ENCODE data around the gene NFATC4. TPM values are rescaled to one million over a fixed set of nuclear protein-coding genes. Genes with fewer than 3 reads are reported as not detected.

Gene NFATC4
- total RNA-seq, 1 experiment from 2014 or later: 45.5 TPM

DNA sequence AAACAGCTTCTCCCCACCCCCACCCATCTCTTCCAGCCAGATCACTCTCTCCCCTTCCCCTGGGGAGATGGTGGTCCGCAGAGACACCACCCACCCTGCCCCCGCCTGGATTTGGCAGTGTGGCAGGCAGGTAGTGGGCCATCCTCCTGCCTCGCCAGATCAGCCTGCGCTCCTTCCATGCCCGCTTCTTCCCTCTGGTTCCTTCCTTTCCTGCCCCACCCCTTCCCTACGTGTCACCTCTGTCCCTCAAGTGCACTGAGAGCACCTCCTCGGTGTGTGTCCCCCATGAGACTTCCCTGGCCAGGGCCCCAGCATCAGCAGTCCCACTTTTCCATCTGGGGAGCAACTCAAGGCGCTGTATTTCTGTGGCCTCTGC lies 31.5 kb downstream of the NFATC4 start:
- in situ Hi-C loops (cut with HindIII; ENCODE audit: low sequenced_read_pairs): no loop called here

GRCh38 chr14:24399999-24400718 lies 32.2 kb downstream of the NFATC4 start:
- DNase-seq (ENCODE audit: low spot score): peak; percentile 42
- in situ Hi-C loops (cut with HindIII; ENCODE audit: low sequenced_read_pairs): no loop called here

More for the DNA sequence above, 31.5 kb downstream of the NFATC4 start:
- DNase-seq (ENCODE audit: low spot score): peak; percentile 59

DNA sequence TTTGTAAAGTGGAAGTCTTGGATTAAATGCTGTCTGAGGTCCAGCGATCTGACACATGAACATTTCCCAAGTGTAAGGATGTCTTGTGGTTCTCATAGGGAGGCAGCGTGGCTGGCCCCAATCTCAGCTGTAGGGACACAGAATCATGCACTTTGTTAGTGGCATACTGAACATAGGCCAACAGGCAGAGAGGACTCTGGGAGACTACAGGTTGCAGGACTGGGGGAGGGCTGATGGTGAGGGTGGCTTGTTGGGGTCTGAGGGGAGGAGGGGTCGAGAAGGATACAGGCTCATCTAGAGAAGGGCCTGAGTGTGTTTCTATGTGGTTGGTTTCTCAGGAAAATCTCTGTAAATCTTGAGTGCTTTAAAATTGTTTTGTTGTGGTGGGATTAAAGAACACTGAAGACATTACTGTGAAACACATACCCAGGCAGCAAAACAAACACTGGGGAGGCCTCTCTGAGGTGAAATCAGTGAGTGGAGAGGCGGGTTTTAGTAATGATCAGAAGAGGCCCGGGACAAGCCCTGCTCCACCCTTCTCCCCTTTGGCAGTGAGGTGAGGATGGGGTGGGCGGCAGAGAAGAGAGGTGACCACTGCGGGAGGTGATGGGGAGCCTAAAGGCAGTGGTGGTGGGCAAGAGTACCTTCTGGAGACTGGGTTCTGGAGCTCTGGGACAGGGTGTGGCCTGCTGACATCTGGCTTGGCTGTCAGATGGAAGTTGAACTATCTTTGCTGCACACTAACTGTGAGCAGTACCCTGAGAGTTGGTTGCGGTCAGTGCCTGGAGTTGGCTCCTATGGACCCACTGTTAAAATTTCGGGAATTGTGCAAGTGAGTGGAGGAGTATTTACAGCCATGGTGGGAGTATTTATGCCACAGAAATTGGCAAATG lies 34.1 kb downstream of the NFATC4 start:
- peak; percentile 43 for DNase-seq (ENCODE audit: low spot score)
- in situ Hi-C loops (cut with HindIII; ENCODE audit: low sequenced_read_pairs): no loop called here

- in situ Hi-C loops (cut with HindIII; ENCODE audit: low sequenced_read_pairs): no loop called here
- DNase-seq (ENCODE audit: low spot score): peak; percentile 69
These were observed 35.5 kb downstream of the NFATC4 start for GRCh38 chr14:24403294-24403998.

GRCh38 chr14:24404814-24405213 lies 36.8 kb downstream of the NFATC4 start:
- no peak for DNase-seq (ENCODE audit: low spot score)

GRCh38 chr14:24406416-24406815 lies 38.4 kb downstream of the NFATC4 start:
- in situ Hi-C loops (cut with HindIII; ENCODE audit: low sequenced_read_pairs): no loop called here
- no peak for DNase-seq (ENCODE audit: low spot score)

More at GRCh38 chr14:24404814-24405213, 36.8 kb downstream of the NFATC4 start:
- in situ Hi-C loops (cut with HindIII; ENCODE audit: low sequenced_read_pairs): no loop called here

DNA sequence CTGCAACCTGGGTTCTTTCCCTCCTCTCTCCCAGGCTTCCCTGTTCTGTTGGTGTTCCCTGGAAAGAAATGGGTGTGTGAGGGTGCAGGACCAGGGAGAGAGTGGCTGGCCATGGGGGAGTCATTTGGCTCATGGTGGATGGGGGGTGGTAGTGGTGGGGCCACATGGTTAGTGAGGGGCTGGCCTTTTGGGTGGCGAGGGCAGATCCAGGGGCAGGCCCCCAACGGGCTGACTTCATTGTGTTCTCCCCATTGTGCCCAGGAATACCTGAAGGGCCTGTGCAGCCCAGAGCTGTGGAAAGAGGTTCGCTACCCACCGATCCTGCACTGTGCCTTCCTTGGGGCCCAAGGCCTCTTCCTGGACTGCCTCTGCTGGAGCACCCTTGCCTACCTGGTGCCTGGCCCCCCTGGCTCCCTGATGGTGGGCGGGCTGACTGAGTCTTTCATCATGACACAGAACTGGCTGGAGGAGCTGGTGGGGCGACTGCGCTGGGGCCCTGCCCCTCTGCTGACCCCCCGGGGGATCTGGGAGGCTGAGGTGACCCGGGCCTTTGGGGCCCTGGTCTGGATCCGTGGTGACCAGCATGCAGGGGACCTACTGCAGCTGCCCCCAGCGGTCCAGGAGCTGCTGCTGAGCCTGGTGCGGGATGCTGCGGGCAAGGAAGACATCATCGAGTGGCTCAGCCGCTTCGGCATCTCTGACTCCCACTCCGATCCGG lies 39.8 kb downstream of the NFATC4 start:
- in situ Hi-C loops (cut with HindIII; ENCODE audit: low sequenced_read_pairs): no loop called here
- no peak for DNase-seq (ENCODE audit: low spot score)

DNA sequence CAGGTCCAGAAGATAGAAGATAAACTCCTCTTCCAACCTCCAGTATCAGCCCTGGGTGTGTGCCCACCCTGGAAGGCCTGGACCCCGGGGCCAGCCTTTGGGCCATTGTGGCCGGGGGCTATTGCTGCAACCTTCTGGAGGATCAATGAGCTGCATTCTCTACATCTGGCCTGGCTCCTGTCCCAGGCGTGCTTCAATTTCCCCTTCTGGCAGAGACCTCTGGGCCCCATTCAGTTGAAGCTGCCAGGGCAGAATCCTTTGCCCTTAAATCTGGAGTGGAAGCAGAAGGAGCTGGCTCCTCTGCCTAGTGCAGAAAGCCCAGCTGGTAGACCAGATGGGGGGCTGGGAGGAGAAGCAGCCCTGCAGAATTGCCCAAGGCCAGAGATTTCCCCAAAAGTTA lies 40.8 kb downstream of the NFATC4 start:
- in situ Hi-C loops (cut with HindIII; ENCODE audit: low sequenced_read_pairs): no loop called here

GRCh38 chr14:24409192-24409591 lies 41.2 kb downstream of the NFATC4 start:
- in situ Hi-C loops (cut with HindIII; ENCODE audit: low sequenced_read_pairs): no loop called here
- DNase-seq (ENCODE audit: low spot score): no peak

More for the DNA sequence above, 40.8 kb downstream of the NFATC4 start:
- no peak for DNase-seq (ENCODE audit: low spot score)

- in situ Hi-C loops (cut with HindIII; ENCODE audit: low sequenced_read_pairs): no loop called here
These were observed 42.0 kb downstream of the NFATC4 start for GRCh38 chr14:24409956-24410355.

GRCh38 chr14:24411443-24412389 lies 43.7 kb downstream of the NFATC4 start:
- peak; percentile 67 for DNase-seq (ENCODE audit: low spot score)
- in situ Hi-C loops (cut with HindIII; ENCODE audit: low sequenced_read_pairs): no loop called here

More at GRCh38 chr14:24409956-24410355, 42.0 kb downstream of the NFATC4 start:
- DNase-seq (ENCODE audit: low spot score): no peak

GRCh38 chr14:24414077-24414476 lies 46.1 kb downstream of the NFATC4 start:
- no peak for DNase-seq (ENCODE audit: low spot score)
- in situ Hi-C loops (cut with HindIII; ENCODE audit: low sequenced_read_pairs): no loop called here

GRCh38 chr14:24414732-24415420 lies 46.9 kb downstream of the NFATC4 start:
- DNase-seq (ENCODE audit: low spot score): no peak
- in situ Hi-C loops (cut with HindIII; ENCODE audit: low sequenced_read_pairs): no loop called here

DNA sequence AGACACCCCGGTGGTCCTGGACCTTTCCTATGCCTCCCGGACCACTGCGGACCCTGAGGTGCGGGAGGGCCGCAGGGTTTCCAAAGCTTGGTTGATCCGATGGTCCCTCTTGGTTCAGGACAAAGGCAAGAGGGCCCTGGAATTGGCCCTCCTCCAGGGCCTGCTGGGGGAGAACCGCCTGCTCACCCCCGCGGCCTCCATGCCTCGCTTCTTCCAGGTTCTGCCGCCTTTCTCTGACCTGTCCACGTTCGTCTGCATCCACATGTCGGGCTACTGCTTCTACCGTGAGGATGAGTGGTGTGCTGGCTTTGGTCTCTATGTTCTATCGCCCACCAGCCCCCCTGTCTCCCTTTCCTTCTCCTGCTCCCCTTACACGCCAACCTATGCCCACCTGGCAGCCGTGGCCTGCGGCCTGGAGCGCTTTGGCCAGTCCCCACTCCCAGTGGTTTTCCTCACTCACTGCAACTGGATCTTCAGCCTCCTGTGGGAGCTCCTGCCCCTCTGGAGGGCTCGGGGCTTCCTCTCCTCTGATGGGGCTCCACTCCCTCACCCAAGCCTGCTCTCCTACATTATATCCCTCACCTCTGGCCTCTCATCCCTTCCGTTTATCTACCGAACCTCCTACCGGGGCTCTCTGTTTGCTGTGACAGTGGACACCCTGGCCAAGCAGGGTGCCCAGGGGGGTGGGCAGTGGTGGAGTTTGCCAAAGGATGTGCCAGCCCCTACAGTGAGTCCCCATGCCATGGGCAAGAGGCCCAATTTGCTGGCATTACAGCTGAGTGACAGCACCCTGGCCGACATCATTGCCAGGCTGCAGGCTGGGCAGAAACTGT lies 47.7 kb downstream of the NFATC4 start:
- in situ Hi-C loops (cut with HindIII; ENCODE audit: low sequenced_read_pairs): no loop called here
- DNase-seq (ENCODE audit: low spot score): no peak

GRCh38 chr14:24416254-24416931 lies 48.4 kb downstream of the NFATC4 start:
- no peak for DNase-seq (ENCODE audit: low spot score)
- in situ Hi-C loops (cut with HindIII; ENCODE audit: low sequenced_read_pairs): no loop called here

DNA sequence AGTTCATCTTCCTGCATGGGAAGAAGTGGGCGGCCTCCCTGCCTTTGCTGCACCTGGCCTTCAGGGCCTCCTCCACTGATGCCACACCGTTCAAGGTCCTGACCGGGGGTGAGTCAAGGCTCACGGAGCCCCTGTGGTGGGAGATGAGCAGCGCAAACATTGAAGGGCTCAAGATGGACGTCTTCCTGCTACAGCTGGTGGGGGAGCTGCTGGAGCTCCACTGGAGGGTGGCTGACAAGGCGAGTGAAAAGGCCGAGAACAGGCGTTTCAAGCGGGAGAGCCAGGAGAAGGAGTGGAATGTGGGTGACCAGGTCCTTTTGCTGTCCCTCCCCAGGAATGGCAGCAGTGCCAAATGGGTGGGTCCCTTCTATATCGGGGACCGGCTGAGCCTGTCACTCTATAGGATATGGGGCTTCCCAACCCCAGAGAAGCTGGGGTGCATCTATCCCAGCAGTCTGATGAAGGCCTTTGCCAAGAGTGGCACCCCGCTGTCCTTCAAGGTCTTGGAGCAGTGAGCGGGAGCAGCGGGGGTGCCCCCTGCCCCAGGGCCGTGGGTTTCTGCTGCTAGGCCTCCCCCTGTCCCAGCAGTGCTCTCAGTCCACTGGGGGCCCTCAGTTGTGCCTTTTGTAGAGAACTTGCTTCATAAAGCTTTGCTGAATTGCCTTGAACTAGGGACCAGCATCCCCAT lies 49.1 kb downstream of the NFATC4 start:
- DNase-seq (ENCODE audit: low spot score): no peak
- in situ Hi-C loops (cut with HindIII; ENCODE audit: low sequenced_read_pairs): no loop called here

All from G401 (cell line).